SK-N-SH treated with all-trans-retinoic acid at 6 μM for 48 hours (cell line): Measurements from ENCODE around the gene SAPCD1.

Experiments
- ATAC-seq: fragments of 200-7000 bp; cut with Tn5 transposase; 3 replicates; pipeline ENCODE4 v1.9.1; 2020; ENCODE audit warnings: mild to moderate bottlenecking, moderate library complexity
- ARNTL ChIP-seq: fragments of 450-650 bp; formaldehyde crosslinking; IDR thresholded peaks from 2 replicates; pipeline ENCODE4 v1.5.0; 2020; ENCODE audit warnings: low read depth, mild to moderate bottlenecking, moderate library complexity, borderline replicate concordance
- BACH2 ChIP-seq: fragments of 250-450 bp; sonication (Bioruptor Pico); IDR thresholded peaks from 2 replicates; pipeline ENCODE4 v1.9.0; 2021; ENCODE audit warnings: mild to moderate bottlenecking, borderline replicate concordance
- CREB5 ChIP-seq: fragments of 250-450 bp; sonication (Bioruptor Pico); IDR thresholded peaks from 2 replicates; pipeline ENCODE4 v1.5.1; 2020; ENCODE audit warnings: low read depth, mild to moderate bottlenecking, moderate library complexity
- CSDC2 ChIP-seq: fragments of 250-450 bp; sonication (Bioruptor Pico); IDR thresholded peaks from 2 replicates; pipeline ENCODE4 v1.5.0; 2020; ENCODE audit warnings: mild to moderate bottlenecking, moderate library complexity
- ESRRG ChIP-seq: fragments of 250-450 bp; sonication (Bioruptor Pico); IDR thresholded peaks from 2 replicates; pipeline ENCODE4 v1.6.1; 2021; ENCODE audit warnings: mild to moderate bottlenecking
- GLIS3 ChIP-seq: fragments of 250-450 bp; sonication (Bioruptor Pico); IDR thresholded peaks from 2 replicates; pipeline ENCODE4 v1.5.0; 2020; ENCODE audit warnings: mild to moderate bottlenecking, moderate library complexity
- ISL1 ChIP-seq: fragments of 250-450 bp; sonication (Bioruptor Pico); IDR thresholded peaks from 2 replicates; pipeline ENCODE4 v2.1.2; 2022; ENCODE audit warnings: mild to moderate bottlenecking, moderate library complexity
- OSR1 ChIP-seq: fragments of 250-450 bp; sonication (Bioruptor Pico); IDR thresholded peaks from 2 replicates; pipeline ENCODE4 v1.8.0; 2022; ENCODE audit warnings: moderate library complexity, mild to moderate bottlenecking, inconsistent platforms
- PATZ1 ChIP-seq: fragments of 250-450 bp; sonication (Bioruptor Pico); IDR thresholded peaks from 2 replicates; pipeline ENCODE4 v1.8.0; 2020; ENCODE audit warnings: mild to moderate bottlenecking, moderate library complexity, borderline replicate concordance
- PPARA ChIP-seq: fragments of 250-450 bp; sonication (Bioruptor Pico); IDR thresholded peaks from 2 replicates; pipeline ENCODE4 v1.5.0; 2020; ENCODE audit warnings: mild to moderate bottlenecking, borderline replicate concordance
- RARB ChIP-seq: fragments of 250-450 bp; sonication (Bioruptor Pico); IDR thresholded peaks from 2 replicates; pipeline ENCODE4 v1.8.0; 2021; ENCODE audit warnings: mild to moderate bottlenecking, moderate library complexity
- TCF4 ChIP-seq: fragments of 250-450 bp; sonication (Bioruptor Pico); IDR thresholded peaks from 2 replicates; pipeline ENCODE4 v1.8.0; 2021; ENCODE audit warnings: mild to moderate bottlenecking, moderate library complexity, borderline replicate concordance
- TOX ChIP-seq: fragments of 250-450 bp; sonication (Bioruptor Pico); IDR thresholded peaks from 2 replicates; pipeline ENCODE4 v1.8.0; 2021; ENCODE audit warnings: mild to moderate bottlenecking, moderate library complexity, borderline replicate concordance
- ZC3H10 ChIP-seq: fragments of 250-450 bp; sonication (Bioruptor Pico); IDR thresholded peaks from 2 replicates; pipeline ENCODE4 v1.5.1; 2021; ENCODE audit warnings: mild to moderate bottlenecking, moderate library complexity
- ZFP3 ChIP-seq: fragments of 250-450 bp; sonication (Bioruptor Pico); IDR thresholded peaks from 2 replicates; pipeline ENCODE4 v1.5.0; 2020; ENCODE audit warnings: mild to moderate bottlenecking, moderate library complexity
- ZNF565 ChIP-seq: fragments of 450-650 bp; formaldehyde crosslinking; conservative IDR thresholded peaks from 2 replicates; pipeline ENCODE4 v1.5.0; 2020; ENCODE audit warnings: low read depth, mild to moderate bottlenecking, moderate library complexity
- ZNF70 ChIP-seq: fragments of 450-650 bp; formaldehyde crosslinking; IDR thresholded peaks from 2 replicates; pipeline ENCODE4 v1.5.0; 2020; ENCODE audit warnings: mild to moderate bottlenecking, moderate library complexity
- ZNF8 ChIP-seq: fragments of 450-650 bp; formaldehyde crosslinking; IDR thresholded peaks from 2 replicates; pipeline ENCODE4 v1.5.0; 2020; ENCODE audit warnings: mild to moderate bottlenecking, moderate library complexity
- TF ChIP-seq, protein P1 (sequence below): fragments of 250-450 bp; sonication (Bioruptor Pico); IDR thresholded peaks from 2 replicates; pipeline ENCODE4 v1.5.0; 2020; ENCODE audit warnings: mild to moderate bottlenecking, moderate library complexity
- TF ChIP-seq, protein P2 (sequence below): fragments of 250-450 bp; sonication (Bioruptor Pico); IDR thresholded peaks from 2 replicates; pipeline ENCODE4 v1.8.0; 2021; ENCODE audit warnings: low read depth, mild to moderate bottlenecking, moderate library complexity, borderline replicate concordance

SAPCD1 gene

DNA sequence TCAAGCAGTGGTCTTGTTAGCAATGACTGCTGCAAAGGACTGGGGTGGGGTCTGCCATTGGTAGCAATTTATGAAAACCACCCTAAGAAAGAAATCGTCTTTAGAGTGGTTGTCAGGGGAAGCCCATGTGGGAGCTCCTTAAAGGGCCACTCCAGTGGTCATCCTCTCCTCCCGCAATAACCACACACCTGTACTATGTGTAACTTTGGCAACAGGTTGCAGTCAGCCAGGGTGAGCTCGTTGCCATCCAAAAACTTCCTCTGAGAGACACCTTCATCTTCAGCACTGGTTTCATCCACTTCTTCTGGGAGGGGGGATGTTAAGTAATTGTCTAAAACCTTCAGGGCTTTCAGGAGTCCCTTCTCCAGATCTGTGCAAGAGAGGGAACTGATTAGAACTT, 30.4 kb upstream of the SAPCD1 start:
- no peak for ATAC-seq
- TF ChIP-seq PATZ1 (CRISPR knock-in tag) (no peak), RARB (no peak), TOX (CRISPR knock-in tag) (no peak), GLIS3 (CRISPR knock-in tag) (no peak), ZNF70 (CRISPR knock-in tag) (no peak), ZNF8 (CRISPR knock-in tag) (no peak), ESRRG (CRISPR knock-in tag) (no peak), PPARA (CRISPR knock-in tag) (no peak), BACH2 (CRISPR knock-in tag) (no peak), TCF4 (no peak), ZFP3 (CRISPR knock-in tag) (no peak), ZC3H10 (CRISPR knock-in tag) (no peak), ARNTL (CRISPR knock-in tag) (no peak), CSDC2 (CRISPR knock-in tag) (no peak), CREB5 (CRISPR knock-in tag) (no peak)
- TF ChIP-seq, protein P1, sequence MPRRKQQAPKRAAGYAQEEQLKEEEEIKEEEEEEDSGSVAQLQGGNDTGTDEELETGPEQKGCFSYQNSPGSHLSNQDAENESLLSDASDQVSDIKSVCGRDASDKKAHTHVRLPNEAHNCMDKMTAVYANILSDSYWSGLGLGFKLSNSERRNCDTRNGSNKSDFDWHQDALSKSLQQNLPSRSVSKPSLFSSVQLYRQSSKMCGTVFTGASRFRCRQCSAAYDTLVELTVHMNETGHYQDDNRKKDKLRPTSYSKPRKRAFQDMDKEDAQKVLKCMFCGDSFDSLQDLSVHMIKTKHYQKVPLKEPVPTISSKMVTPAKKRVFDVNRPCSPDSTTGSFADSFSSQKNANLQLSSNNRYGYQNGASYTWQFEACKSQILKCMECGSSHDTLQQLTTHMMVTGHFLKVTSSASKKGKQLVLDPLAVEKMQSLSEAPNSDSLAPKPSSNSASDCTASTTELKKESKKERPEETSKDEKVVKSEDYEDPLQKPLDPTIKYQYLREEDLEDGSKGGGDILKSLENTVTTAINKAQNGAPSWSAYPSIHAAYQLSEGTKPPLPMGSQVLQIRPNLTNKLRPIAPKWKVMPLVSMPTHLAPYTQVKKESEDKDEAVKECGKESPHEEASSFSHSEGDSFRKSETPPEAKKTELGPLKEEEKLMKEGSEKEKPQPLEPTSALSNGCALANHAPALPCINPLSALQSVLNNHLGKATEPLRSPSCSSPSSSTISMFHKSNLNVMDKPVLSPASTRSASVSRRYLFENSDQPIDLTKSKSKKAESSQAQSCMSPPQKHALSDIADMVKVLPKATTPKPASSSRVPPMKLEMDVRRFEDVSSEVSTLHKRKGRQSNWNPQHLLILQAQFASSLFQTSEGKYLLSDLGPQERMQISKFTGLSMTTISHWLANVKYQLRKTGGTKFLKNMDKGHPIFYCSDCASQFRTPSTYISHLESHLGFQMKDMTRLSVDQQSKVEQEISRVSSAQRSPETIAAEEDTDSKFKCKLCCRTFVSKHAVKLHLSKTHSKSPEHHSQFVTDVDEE (CRISPR knock-in tag) = no peak
- TF ChIP-seq, protein P2, sequence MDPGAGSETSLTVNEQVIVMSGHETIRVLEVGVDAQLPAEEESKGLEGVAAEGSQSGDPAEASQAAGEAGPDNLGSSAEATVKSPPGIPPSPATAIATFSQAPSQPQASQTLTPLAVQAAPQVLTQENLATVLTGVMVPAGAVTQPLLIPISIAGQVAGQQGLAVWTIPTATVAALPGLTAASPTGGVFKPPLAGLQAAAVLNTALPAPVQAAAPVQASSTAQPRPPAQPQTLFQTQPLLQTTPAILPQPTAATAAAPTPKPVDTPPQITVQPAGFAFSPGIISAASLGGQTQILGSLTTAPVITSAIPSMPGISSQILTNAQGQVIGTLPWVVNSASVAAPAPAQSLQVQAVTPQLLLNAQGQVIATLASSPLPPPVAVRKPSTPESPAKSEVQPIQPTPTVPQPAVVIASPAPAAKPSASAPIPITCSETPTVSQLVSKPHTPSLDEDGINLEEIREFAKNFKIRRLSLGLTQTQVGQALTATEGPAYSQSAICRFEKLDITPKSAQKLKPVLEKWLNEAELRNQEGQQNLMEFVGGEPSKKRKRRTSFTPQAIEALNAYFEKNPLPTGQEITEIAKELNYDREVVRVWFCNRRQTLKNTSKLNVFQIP = no peak

- no peak for TF ChIP-seq OSR1
- TF ChIP-seq, protein P1 (CRISPR knock-in tag) = no peak
- TF ChIP-seq ZNF8 (CRISPR knock-in tag) = no peak
- TF ChIP-seq BACH2 (CRISPR knock-in tag) = no peak
- TF ChIP-seq PPARA (CRISPR knock-in tag) = no peak
- TF ChIP-seq ZNF565 = no peak
- no peak for TF ChIP-seq RARB
- TF ChIP-seq ESRRG (CRISPR knock-in tag) = no peak
- TF ChIP-seq ISL1 (CRISPR knock-in tag) = no peak
- TF ChIP-seq ARNTL (CRISPR knock-in tag) = no peak
- TF ChIP-seq TCF4 = no peak
- TF ChIP-seq ZNF70 (CRISPR knock-in tag) = no peak
- ATAC-seq = no peak
These were observed 28.7 kb upstream of the SAPCD1 start for GRCh38 chr6:31733734-31734133.
